GM21786 (cell line): ENCODE data around the gene DSCAML1.

ENCODE experiments used
- ATAC-seq: cut with Tn5 transposase; IDR thresholded peaks from one replicate; pipeline ENCODE4 v1.9.1; 2021; ENCODE audit not compliant: unreplicated experiment

DSCAML1 gene

DNA sequence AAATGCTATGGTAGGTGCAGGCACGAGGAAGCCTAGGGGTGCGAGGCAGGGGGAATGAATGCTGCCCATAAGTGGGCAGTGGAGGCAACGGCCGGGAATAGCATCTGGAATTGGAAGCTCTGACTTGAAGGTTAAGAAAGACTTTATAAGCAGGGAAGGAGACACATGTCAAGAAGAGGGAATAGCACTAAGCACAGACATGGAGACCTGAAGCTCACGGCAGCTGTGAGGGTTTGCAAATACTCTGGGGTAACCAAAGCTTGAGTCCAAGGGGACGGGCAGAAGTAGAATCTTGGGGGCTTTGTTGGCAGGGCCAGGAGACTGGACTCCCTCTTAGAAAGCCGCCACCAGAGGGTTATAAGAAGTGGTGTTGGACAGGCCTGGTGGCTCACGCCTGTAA, 356.8 kb downstream of the DSCAML1 start:
- ATAC-seq, result no peak

DNA sequence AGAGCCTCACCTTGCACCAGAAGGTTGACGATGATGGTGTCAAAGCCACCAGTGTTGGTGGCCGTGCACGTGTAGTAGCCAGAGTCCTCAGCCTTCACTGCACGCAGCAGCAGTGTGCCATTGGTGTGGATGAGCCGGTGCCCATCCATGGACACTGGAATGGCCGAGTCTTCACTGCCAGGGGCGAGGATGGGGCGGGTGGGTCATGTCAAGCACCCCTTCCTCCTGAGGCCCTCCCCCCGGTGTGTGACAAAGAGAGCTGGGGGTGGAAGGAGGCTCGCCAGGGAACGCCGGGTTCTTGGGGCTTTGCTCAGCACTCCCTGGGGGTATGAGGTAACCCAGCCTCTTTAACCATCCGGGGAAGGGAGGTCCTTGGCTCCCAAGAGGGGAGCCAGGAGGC, 357.8 kb downstream of the DSCAML1 start:
- no peak for ATAC-seq

DNA sequence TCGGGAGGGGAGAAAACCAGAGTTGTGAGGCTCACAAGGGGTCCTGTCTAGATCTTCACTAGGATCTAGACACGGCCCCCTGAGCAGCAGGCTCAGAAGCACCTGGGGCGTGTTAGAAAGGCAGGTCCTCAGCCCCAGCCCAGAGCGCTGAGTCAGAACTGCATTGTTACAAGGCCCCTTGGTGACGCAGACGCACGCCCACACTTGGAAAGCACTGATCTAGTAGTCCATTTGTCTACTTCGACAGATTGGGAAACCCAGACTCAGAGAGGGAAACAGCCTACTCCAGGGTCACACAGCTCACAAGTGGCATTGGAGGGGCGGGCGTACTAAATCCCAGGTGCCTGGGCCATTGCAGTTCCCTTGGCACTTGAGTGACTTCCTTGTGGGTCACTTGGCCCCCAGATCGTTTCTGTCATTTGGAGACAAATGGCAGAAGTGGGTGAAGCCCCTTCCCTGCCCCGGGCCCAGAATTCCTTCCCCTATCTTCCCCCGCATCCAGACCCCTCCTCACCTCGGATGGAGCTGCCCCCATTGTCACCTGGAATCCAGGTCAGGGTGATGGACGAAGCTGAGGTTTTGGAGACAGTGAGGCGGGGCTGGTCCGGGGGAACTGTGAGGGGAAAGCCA, 358.5 kb downstream of the DSCAML1 start:
- ATAC-seq, result no peak

DNA sequence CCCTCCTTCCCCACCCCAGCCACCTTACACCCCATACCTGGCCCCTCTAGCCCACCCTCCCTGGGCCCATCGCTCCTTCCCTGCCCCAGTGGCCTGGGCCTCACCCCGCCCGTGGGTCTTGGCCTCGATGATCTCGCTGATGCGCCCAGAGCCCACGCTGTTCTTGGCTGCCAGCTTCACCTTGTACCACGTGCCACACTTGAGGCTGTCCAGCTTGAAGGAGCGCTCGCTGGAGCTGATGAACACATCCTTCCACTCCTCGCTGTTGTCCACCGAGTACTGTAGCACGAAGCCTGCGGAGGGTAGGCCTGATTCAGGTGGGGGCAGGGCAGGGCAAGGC, 359.3 kb downstream of the DSCAML1 start:
- no peak for ATAC-seq

DNA sequence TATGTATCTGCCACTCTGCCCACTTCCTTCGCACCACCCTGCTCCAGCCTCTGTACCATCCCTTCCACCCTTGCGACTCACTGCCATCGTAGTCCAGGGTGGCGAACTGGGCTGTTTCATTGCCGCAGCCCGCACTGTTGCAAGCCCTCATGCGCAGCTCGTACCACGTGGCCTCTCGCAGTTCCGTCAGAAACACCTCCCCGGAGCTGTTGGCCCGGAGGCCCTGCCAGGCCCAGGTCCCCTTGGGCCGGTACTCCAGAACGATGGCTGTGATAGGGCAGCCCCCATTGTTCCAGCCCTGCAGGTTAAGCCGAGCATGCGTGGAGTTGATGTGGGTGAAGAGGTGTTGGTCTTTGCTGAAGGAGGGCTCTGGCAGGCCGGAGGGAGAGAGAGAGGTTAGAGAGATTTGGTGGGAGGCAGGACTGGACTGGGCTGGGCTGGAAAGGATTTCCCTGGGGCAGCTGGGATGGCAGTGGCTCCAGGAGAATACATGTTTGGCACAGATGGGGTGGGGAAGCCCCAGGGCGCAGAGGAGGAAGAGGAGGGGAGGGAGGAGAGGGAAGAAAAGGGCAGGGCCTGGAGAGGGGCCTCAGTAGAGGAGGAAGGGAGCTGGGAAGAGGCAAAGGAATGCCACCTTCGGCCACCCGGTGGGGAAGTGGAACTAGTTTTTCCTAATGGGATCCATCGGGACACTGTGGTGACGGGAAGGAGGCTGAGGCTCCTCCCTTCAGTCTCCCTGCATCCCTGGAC, 359.8 kb downstream of the DSCAML1 start:
- no peak for ATAC-seq

GRCh38 chr11:117435326-117435725, 361.7 kb downstream of the DSCAML1 start:
- ATAC-seq, result no peak

GRCh38 chr11:117434481-117434880, 362.5 kb downstream of the DSCAML1 start:
- no peak for ATAC-seq

DNA sequence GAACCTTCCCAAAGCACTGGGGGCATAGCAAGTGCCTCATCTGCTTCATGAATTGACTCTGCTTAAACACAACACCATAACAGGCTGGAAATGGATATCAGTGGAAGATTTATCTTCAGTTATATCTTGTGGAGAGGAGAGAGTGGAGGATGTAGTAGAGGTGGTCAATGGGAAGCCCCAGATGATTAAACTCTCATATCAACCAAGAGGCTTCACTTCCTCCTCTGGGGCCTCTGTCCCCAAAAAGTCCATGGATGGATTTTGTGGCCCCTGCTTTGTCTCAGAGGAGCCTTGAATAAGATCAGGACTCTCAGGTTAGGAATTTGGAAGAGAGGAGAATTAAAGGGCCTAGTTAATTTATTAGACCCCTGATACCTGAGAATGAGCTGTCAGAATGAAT, 363.3 kb downstream of the DSCAML1 start:
- ATAC-seq, result no peak

GRCh38 chr11:117431436-117431835, 365.6 kb downstream of the DSCAML1 start:
- ATAC-seq, result no peak

- ATAC-seq, result no peak
These were observed 366.6 kb downstream of the DSCAML1 start for GRCh38 chr11:117430293-117430955.

GRCh38 chr11:117428856-117429229, 368.2 kb downstream of the DSCAML1 start:
- no peak for ATAC-seq

GRCh38 chr11:117428186-117428855, 368.7 kb downstream of the DSCAML1 start:
- ATAC-seq, result no peak

DNA sequence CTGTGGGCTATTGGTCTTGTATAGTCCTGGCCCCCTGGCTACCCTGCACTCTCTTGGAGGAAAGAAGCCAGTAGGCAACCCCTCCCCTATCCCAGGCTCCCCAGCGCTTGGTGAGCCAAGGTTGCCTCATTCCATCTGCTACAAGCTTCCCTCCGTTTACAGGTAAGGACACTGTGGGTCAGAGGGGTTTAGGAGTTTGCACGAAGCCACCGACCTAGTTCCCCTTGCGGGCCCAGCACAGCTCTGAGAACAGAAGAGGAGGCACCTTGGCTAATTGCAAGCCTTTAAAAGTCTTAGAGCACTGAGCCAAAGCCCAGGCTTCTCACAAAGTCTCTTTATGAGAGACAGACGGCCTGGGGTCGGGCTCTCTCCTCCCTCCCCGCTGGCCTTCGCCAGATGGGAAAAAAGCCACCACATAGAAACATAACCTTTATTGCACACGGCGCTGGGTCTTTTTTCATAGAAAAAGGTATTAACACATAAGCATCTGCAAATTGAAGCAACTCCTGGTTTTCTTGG, 369.6 kb downstream of the DSCAML1 start:
- ATAC-seq, result no peak

GRCh38 chr11:117426941-117427340, 370.1 kb downstream of the DSCAML1 start:
- ATAC-seq, result no peak

DNA sequence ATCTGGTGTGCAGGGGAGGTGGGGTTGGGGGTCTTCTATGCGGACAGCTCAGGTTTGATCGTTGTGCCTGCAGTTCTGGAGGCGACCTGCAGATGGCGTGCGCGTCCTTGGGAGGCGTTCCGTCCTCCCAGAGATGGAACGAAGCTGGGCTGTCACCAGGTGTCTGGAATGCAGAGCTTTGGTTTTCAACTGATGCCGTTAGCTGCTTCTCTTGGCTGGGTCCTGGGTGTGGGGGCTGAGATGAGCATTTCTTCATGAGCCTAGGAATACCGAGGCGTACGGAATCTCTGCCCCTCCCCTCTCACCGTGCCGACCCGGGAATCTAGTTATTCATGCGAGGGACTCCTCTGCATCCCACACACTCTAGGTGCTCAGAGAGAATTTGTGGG, 370.7 kb downstream of the DSCAML1 start:
- ATAC-seq, result no peak

DNA sequence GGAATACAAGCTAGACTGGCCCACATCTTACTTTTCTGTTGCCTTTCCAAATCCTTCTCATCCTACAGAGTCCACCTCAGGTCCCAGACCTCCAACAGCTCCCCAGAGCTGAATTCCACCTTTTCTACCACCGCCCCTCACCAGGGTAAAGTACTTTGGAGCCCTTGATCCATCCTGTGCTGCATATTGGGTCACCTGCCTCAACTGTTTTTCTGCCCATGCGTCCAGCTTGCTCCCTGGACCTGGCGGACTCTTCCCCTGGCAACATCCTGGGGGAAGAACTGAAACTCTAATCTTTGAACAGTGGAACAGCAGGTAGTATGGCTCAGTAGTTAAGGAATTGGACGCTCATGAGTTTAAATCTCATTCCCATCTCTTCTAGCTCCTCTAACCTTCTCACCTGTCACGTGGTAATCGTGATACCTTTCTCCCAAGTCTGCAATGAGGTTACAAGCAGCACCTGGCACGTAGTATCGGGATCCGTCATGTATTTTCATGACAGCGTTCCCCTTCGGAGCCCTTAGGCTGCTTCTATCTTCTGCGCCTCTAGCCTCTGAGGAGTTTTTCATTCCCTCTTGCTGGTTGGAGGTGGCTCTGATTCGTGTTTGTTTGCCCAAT, 371.2 kb downstream of the DSCAML1 start:
- ATAC-seq, result no peak

DNA sequence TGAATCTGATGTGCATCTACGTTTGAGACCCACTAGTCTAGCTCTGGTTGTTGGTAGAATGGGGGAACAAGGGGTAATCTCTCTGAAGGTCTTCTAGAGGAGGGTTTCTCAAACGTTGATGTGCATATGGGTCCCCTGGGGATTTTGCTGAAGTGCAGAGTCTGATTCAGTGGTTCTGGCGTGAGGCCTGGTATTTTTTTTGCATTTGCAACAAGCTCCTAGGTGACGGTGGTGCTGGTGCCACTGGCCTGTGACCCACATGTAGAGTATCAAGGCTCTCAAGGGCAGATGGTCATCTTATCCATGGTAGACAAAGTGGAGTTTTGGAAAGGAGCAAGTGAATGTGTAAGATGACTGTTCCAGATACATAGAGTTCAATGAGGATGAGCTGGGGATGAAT, 372.2 kb downstream of the DSCAML1 start:
- no peak for ATAC-seq

GRCh38 chr11:117423046-117423575, 373.9 kb downstream of the DSCAML1 start:
- no peak for ATAC-seq

DNA sequence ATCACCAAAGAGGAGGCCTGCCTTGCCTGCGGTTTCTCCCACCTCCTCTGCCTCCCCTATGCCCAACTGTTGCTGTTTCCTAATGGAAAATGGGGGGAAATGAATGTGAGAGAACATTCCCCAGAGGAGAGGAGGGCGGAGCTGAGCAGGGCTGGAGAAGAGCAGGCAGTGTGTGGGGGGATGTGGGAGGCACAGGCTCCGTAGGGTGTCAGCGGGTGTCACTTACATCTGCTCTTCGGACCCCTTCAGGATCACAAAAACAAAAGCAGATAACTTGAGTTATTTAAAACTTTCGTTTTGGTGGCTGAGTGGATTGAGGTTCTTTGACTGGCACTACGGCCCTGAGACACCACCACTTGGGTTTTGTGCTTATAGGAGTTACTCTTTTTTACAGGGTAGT, 375.5 kb downstream of the DSCAML1 start:
- no peak for ATAC-seq

DNA sequence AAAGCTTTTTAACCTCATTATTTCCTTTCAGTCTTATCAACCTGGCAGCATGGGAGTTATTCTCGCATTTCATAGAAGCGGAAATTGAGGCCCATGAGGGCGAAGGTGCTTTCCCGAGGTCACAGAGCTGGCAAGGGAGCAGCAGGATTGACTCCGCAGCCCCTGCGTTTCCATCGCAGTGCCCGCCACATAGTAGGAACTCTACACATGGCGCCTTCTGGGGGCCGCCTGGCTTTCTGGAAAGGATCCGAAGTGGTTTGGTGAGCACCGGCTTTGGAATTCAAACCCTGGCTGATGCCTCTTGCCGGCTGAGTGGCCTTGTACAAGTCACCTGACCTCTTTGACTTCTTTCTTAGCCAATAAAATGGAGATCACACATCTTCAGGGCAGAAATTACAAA, 376.0 kb downstream of the DSCAML1 start:
- ATAC-seq, result no peak

- no peak for ATAC-seq
These were observed 376.4 kb downstream of the DSCAML1 start for GRCh38 chr11:117420598-117420997.
